Fibroblast of villous mesenchyme (primary cell): ENCODE results near the gene LRRC25. TPM values are rescaled to one million over a fixed set of nuclear protein-coding genes. Genes with fewer than 3 reads are reported as not detected.

Experiments
- DNase-seq: peaks from one replicate; pipeline ENCODE4 v3.0.0-alpha.2; 2010; ENCODE audit warnings: low read depth
- H3K4me3 ChIP-seq: 2 replicates; pipeline ENCODE4 v1.5.1; 2011; ENCODE audit warnings: low read depth, mild to moderate bottlenecking, low read length
- total RNA-seq: library from RNA; depleted of rRNA; stranded (reverse); fragments of >200 nt; gene quantifications from 2 replicates; pipeline ENCODE4 v1.2.3, GENCODE V29; 2012
- TF ChIP-seq, protein P1 (sequence below): IDR thresholded peaks from 2 replicates; pipeline ENCODE4 v1.5.1; 2012; ENCODE audit warnings: low read depth, mild to moderate bottlenecking, low read length; ENCODE audit not compliant: insufficient read depth

The LRRC25 gene
- total RNA-seq, result under 0.01 TPM in 1 of 2 replicates, not detected in the other

DNA sequence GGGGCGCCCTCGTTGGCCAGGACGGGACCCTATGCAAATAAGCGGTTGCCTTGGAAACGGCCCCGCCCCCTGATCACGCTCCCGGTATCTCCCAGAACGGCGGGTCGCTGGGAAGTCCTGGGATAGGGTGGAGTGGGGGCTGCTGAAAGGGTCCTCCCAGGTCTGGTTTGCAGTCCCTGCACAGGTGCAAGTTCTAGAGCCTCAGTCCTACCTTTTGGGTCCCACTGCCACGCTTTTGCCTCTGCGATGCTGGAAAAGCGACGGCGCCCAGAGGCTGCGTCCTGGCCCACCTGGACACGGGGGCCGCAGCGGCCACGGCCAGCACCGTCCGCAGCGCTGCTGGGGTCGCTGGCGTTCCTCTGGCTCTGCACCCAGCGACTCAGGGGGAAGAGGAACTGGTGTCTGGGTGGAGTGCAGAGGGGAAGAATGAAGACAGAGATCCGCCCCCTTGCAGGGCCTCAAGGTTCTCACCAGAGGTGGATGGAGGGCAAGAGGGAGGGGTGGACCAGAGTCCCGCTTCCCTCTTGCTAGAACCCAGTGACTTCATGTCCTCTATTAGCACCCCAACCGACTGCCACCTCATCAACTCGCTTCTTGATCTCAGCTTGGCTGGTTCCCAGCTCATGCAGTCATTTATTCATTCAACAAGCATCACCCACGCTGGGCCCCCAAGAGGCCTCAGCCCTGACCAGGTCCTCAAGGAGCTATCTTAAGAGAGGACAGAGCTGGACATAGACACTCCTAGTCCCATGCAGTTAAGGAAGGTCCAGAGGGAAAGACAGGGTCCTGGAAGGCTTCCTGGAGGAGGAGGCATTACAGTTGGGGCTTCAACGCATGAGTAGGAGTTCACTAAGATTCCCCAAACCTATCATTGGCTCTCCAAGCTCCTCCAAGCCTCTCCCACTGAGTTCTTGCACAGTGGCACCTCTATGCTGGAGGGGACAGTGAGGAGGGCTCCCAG lies at the start of gene LRRC25:
Gene LRRC25, minus strand, starts transcription at position 381 of the 961 bp plus-strand sequence. CDS start 659 bp downstream, outside the sequence.
- H3K4me3 ChIP-seq, result no peak within 1 kb of the TSS
- TF ChIP-seq, protein P1, sequence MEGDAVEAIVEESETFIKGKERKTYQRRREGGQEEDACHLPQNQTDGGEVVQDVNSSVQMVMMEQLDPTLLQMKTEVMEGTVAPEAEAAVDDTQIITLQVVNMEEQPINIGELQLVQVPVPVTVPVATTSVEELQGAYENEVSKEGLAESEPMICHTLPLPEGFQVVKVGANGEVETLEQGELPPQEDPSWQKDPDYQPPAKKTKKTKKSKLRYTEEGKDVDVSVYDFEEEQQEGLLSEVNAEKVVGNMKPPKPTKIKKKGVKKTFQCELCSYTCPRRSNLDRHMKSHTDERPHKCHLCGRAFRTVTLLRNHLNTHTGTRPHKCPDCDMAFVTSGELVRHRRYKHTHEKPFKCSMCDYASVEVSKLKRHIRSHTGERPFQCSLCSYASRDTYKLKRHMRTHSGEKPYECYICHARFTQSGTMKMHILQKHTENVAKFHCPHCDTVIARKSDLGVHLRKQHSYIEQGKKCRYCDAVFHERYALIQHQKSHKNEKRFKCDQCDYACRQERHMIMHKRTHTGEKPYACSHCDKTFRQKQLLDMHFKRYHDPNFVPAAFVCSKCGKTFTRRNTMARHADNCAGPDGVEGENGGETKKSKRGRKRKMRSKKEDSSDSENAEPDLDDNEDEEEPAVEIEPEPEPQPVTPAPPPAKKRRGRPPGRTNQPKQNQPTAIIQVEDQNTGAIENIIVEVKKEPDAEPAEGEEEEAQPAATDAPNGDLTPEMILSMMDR, result no peak
- DNase-seq, result no peak

DNA sequence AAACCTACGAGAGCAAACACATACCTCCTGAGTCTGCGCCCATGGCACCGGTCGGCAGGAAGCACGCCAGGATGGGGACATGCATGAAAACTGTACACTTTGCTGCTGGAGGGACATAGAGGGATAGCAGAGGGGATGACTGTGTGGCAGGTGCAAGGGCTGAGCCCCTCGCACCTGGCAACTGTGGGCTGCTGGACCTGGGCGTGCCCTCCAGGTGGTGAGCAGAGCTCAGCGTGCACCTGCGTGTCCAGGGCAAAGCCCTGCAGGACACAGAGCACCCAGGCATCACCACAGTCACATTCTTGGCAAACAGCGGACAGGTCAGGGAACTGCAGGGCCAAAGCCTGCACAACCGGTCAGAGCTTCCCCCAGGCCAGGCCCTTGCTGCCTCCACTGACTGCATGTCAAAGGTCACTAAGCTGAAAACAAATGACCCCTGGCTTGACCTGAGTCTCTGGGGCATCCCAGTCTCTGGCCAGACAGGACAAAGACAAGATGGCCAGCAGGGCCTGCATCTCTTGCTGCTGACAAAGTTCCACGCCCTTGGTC lies 49.5 kb upstream of the LRRC25 start:
- no peak overlapping the region for H3K4me3 ChIP-seq
- TF ChIP-seq, protein P1, result no peak
- no peak for DNase-seq

DNA sequence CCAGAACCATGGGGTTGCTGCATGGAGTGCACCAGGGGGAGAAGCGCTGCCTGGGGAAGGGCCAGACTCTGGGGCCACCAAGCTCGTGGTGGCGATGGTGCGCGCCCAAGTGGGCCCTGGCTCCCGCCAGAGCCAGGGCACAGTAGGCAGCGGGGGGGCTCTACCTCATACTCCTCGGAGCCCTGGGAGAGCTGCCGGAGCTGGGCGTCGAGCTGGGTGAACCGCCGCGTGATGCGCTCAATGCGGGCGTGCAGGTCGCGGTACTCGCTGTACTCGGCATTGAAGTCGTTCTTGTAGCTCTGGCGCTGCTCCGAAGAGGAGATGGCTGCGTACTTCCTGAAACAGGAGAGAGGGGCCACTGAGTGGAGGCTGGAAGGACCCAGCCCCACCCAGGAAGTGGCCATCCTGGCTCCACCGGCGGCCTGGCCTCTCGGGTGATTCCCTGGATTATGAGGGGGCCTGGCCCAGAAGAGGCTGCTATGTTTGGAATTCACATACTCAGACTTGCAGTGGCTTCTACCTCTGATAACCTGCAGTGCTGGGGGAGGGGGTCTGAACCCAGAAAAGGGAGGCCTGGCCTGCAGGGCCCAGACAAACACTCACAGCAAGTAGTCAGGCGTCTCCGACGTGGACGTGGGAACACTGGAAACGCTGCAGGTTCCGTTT lies 48.9 kb upstream of the LRRC25 start:
- no peak overlapping the region for H3K4me3 ChIP-seq
- TF ChIP-seq, protein P1, result no peak
- no peak for DNase-seq

DNA sequence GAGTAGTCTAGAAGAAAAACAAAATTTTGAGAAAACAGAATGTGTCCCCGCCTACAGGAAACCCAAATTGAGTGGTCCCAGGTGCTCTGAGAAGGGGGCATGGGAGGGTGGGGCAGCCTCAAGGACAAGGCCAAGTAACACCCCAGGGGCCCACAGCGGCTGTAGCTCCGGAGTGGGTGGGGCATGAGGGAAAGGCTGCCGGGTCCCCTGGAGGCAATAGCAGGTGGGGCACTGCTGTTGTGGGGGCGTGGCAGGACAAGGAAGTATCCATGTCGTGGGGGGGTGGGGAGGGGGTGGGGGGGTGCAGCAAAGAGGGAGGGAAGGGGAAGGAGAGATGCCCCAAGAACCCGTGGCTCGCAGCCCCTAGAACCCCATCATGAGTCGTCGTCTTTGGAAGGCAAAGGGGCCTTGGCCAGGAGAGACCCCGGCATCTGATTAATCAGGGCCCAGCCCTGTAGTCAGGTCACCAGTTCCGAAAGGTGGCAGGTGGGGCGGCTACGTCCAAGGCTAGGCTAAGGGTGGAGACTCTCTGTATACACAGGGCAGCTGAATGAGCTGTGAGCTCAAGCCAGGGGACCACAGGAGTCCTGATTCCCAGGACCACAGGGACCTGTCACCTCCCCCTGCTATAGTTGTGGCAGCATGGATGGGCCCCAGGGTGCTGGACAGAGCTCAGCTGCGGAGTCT lies 48.0 kb upstream of the LRRC25 start:
- no peak overlapping the region for H3K4me3 ChIP-seq
- DNase-seq, result no peak
- TF ChIP-seq, protein P1, result no peak

DNA sequence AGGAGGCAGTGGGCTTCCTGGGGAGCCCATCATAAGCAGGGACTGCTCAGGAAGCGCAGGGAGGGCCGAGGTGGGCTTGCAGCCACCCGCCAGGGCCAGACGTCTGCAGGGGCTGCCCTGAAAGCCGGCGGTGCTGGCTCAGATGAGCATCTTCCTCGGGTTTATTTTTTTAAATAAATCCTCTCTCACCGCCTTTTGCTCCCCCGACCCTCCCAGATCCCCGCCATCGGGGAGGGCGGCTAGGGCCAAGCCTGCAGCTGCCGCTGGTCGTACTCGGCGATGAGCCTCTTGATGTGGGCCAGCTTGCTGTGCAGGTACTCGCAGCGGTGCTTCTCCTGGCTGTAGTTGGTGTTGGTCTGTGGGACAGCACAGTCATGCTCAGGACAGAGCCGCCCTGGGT lies 47.1 kb upstream of the LRRC25 start:
- H3K4me3 ChIP-seq, result no peak overlapping the region
- TF ChIP-seq, protein P1, result no peak
- no peak for DNase-seq

DNA sequence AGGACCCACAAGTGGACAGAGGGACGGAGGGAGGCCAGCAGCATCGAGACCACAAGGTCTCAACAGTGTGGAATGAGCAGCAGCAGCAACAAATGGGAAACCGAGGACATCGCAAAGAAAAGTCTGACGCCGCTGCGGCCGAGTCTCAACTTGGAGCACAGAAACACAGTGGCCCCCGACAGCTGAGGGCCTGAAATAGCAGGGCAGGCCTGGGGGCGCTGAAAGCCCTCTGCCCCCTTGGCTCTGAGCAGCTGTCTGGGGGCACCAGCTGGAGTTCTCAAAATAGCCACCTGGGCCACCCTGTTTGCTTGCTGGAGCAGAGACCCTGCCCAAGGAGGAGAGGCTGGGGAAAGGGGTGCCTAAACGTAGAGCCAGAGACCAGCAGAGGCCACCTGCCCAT lies 46.4 kb upstream of the LRRC25 start:
- TF ChIP-seq, protein P1, result no peak
- DNase-seq, result no peak
- no peak overlapping the region for H3K4me3 ChIP-seq
